IMR-90 (cell line): ENCODE data around the gene RPS16.

Experiments
- BHLHE40 ChIP-seq: fragments of 150-350 bp; IDR thresholded peaks from 2 replicates; pipeline ENCODE4 v1.6.1; 2016; ENCODE audit warnings: mild to moderate bottlenecking, low read depth, low read length
- CTCF ChIP-seq: conservative IDR thresholded peaks from 2 replicates; pipeline ENCODE4 v1.5.1; 2012; ENCODE audit warnings: mild to moderate bottlenecking, low read depth, low read length, improper control_type of control experiment
- MXI1 ChIP-seq: IDR thresholded peaks from 2 replicates; pipeline ENCODE4 v1.6.1; 2012; ENCODE audit warnings: low read depth, mild to moderate bottlenecking, low read length, moderate library complexity, borderline replicate concordance
- POLR2A ChIP-seq: IDR thresholded peaks from 2 replicates; pipeline ENCODE4 v1.6.1; 2012; ENCODE audit warnings: mild to moderate bottlenecking, low read depth, low read length

DNA sequence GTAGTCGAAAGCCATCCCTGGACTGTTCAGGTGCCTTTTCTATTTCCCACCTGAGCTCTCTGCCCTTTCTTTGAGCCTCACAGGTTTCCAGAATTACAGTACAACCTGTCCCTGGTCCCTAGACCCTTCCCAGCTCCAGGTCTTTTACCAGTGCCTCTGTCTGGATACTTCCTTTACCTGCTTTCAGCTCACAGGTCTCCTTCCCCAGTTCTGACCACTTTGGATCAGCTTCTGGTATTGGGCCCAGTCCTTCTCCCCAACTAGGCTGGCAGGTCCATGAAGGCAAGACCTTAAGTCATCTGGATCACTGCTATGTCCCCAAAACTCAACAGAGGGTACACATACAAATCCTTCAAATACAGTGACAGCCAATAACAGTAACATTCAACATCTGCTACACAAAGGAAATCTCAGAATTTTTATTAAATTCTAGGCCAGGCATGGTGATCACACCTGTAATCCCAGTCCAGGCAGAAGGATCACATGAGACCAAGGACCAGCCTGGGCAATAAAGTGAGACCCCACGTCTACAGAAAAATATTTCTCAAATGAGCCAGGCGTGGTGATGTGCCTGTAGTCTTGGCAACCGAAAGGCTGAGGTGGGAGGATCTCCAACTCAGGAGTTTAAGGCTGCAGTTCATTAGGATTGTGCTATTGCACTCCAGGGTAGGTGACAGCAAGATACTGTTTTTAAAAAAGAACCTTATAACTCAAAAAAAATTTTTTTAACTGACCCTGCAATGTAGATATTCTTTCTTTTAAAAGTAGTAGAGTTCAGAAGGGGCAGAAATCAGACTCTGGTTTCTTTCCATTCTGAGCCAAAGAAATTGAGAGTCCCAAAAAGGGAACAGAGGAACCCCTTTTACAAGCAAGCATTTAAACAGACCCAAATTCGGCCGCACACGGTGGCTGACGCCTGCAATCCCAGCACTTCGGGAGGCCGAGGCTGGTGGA is 1.3 kb downstream of the RPS16 start:
- TF ChIP-seq POLR2A, result no peak
- no peak for TF ChIP-seq CTCF
- no peak for TF ChIP-seq MXI1
- no peak for TF ChIP-seq BHLHE40
